NCI-H748 (cell line): ENCODE results near the gene WDR45B.

Experiments used
- DNase-seq: peaks from one replicate; lab custom pipeline; 2025; ENCODE audit not compliant: unreplicated experiment; lab: John Stamatoyannopoulos, UW

Gene WDR45B

GRCh38 chr17:82601447-82602000 is 46.7 kb downstream of the WDR45B start:
- no peak for DNase-seq

- no peak for DNase-seq
These were observed 47.4 kb downstream of the WDR45B start for GRCh38 chr17:82600731-82601446.

DNA sequence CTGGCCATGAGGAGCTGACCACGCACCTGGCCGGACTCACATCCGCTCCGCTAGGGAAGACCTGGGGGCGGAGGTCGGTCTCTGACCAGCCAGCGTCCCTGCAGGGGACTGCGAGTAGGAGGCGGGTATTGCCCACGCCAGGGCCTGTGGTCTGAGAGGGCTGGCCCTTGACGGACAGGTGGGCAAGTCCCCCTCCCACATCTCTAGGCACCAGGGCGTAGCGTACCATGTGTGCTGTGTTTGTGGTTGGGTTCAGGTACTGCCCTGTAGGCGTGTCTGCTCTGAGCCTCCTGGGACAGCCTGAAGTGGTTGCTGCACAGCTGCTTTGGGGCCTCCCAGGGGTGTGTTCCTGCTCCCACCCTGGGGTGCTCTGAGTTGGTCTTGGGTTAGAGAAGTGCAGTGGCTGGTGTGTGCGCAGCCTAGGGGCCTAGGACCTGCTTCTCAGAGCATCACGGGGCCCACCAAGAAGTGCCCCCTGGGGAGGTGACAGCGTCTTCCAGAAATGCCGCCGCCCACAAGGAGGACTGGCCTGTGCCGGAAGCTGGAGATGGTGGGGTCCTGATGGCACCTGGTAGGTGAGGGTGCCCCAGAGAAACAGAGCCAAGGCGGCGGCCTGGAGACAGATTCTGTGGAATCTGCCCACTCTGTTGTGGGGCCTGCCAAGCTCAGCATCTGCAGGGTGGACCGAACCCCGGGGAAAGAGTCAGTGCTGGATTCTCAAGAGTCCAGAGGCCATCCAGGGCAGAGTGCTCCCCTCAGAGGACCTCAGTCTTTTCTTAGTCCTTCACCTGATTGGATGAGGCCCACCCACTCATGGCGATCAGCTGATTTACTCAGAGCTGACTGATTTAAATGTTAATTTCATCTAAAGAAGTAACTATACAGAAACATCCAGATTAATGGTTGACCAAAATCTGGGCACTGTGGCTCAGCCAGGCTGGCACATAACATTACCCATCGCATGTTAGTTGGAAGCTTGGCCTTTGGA is 48.3 kb downstream of the WDR45B start:
- DNase-seq, result no peak

DNA sequence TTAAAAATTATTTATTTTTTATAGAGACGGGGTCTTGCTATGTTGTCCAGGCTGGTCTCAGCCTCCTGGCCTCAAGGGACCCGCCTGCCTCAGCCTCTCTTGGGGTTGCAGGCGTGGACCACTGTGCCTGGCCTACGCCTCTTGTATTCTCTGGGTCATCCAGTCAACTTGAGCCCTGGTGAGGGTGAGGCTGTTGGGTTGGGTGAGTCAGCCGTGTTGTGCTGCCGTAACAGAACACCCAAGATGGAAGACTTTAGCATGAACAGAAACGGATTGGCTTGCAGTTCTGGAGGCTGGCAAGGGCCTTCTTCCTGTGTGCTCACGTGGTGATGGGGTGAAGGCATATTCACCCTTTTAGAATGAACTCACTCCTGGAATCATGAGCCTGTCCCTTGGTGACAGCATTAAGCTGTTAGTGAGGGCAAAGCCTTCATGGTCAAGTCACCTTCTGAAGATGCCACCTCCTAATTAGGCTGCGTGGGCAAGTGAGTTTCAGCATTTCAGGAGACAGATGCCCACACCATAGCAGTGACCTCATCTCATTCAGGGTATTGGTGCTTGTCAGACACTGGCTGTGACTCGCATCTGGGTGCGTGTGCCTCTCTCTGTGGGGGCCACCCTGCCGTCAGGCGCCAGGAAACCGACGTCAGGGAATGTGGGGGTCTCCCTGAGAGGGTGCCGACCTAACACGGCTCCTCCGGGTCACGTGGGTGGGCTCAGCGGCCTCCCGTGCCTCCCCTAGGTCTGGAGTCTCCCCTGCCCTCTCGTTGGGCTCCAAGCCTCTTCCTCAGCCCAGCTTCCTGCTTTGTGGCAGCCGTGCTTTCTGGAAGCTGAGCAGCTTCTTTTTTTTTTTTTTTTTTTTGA is 49.8 kb downstream of the WDR45B start:
- DNase-seq, result no peak

DNA sequence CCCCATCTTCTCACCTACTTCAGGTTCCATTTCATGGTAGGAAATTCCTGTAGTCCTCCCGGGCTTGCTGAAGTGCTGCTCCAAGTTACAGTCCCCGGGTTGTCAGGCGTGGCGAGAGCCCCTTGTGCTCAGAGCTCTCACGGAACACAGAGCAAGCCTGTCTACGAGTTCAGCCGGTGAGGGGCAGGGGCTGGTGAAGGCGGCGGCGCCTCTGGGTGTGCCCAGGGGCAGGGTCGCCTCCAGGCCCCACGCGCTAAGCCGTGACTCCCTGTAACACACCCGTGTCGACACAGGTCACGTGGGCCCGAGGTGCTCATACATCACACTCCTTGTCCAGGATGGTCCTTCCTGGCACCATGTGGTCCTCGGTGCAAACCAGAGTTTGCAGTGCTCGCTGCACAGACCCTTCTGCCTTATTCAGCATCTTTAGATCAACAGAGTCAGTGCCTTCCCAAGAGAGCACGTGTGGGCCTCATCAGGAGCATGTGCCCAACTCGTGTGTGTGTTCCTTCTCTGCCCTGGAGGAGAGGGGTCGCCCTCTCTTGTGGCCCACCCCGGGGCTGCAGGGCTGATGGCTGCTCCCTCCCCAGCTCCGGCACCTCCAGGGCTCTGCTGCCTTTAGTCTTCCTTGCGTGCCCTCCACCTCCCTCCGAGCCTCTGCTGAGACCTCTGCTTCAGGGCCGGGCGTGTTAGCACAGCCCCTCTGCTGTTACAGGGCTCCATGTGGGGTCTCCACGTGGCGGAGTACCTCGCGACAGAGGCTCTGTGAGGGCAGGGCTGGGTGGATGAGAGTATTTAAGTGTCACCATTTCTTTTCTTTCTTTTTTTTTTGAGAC is 51.2 kb downstream of the WDR45B start:
- no peak for DNase-seq

GRCh38 chr17:82596296-82596695 is 51.9 kb downstream of the WDR45B start:
- no peak for DNase-seq

DNA sequence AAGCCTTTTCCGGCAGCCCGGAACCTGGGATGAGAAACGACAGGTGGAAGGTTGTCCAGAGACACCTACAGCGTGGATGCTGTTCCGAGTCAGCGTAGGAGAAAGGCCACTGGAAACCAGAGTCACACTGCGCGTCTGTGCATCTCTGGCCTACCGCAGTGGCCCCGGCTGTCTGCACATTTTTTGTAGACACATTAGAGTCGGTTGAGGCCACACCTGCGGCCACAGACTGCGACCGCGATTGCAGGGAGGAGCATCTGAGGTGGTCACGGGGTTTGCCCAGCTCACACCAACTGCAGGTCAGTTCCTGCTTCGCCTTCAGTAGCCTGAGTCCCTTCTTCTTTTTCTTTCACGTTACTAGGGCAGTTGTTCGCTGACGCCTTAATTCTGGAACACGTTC is 52.4 kb downstream of the WDR45B start:
- no peak for DNase-seq

GRCh38 chr17:82594571-82594970 is 53.7 kb downstream of the WDR45B start:
- no peak for DNase-seq

- no peak for DNase-seq
These were observed 54.6 kb downstream of the WDR45B start for GRCh38 chr17:82593590-82594087.

DNA sequence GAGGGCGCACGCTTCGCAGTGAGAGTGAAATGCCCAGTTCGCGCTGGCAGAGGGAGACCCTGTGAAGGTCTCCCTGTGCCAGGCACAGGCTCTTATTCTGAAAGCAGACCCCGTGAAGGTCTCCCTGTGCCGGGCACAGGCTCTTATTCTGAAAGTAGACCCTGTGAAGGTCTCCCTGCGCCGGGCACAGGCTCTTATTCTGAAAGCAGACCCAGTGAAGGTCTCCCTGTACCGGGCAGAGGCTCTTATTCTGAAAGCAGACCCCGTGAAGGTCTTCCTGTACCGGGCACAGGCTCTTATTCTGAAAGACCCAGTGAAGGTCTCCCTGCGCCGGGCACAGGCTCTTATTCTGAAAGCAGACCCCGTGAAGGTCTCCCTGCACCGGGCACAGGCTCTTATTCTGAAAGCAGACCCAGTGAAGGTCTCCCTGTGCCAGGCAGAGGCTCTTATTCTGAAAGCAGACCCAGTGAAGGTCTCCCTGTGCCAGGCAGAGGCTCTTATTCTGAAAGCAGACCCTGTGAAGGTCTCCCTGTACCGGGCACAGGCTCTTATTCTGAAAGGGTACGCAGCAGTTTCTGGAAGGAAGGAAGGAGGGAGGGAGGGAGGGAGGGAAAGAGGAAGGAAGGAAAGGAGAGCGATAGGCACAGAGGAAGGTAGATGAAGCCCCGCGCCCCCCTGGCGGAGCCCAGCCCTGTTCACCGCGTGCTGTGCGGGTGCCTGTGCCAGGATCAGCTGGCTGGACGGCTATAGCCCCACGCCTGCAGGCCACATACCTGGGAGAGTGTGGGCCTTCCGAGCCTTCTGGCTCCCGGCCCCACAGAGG is 55.3 kb downstream of the WDR45B start:
- peak; percentile 87 for DNase-seq

GRCh38 chr17:82592289-82592766 is 55.9 kb downstream of the WDR45B start:
- DNase-seq, result no peak

GRCh38 chr17:82590881-82591539 is 57.2 kb downstream of the WDR45B start:
- no peak for DNase-seq

DNA sequence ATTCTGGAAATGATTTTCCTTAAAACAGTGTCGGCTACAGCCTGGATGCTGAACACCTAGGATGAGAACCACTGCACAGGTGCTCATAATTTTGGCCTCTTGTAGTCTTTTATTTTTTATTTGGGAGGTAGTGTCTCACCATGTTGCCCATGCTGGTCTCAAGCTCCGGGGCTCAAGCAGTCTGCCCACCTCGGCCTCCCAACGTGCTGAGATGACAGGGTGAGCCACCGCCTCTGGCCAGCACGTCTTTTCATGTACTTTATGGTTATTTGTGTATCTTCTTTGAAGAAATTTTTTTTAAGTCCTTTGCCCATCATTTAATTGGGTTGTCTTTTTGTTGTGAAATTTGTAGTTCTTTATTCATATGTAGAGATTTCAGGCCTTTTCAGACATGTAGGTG is 58.0 kb downstream of the WDR45B start:
- DNase-seq, result no peak

DNA sequence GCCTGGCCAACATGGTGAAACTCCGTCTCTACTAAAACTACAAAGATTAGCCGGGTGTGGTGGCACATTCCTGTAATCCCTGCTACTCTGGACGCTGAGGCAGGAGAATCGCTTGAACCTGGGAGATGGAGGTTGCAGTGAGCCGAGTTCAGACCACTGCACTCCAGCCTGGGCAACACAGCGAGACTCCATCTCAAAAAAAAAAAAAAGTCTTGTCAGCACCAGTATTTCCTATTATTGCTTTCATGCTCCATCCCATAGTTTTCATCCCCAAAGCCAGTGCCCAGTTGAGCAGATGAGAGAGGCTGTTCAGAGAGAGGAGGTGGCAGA is 58.4 kb downstream of the WDR45B start:
- no peak for DNase-seq

- no peak for DNase-seq
These were observed 59.7 kb downstream of the WDR45B start for GRCh38 chr17:82588266-82589175.

GRCh38 chr17:82587234-82588086 is 60.8 kb downstream of the WDR45B start:
- DNase-seq, result peak; percentile 36
